ENCODE measurements around the gene ANAPC13.

ANAPC13 gene

GRCh38 chr3:134464064-134464688 lies 21.6 kb downstream of the ANAPC13 start:
- no peaks in the 10 kb centered on the region for H3K4me1 ChIP-seq (ENCODE audit: low read length)
- H3K27me3 ChIP-seq (replicated peaks; ENCODE audit: insufficient read depth, low read length): no peaks in the 10 kb centered on the region
- H3K79me2 ChIP-seq (ENCODE audit: low read length): no peaks in the 10 kb centered on the region
- H3K4me3 ChIP-seq (ENCODE audit: low read length): no peak overlapping the region
- no peak overlapping the region for H3K27ac ChIP-seq (ENCODE audit: low read length)
- no peaks in the 10 kb centered on the region for H3F3A ChIP-seq (ENCODE audit: insufficient read depth, low read length)
- no peak overlapping the region for H2AFZ ChIP-seq (ENCODE audit: low read length)
- DNase-seq: no peak
- H4K20me1 ChIP-seq (ENCODE audit: insufficient read depth, low read length): no peaks in the 10 kb centered on the region
- TF ChIP-seq EZH2 (optimal IDR thresholded peaks at IDR 0.05; ENCODE audit: low read depth, low read length) (no peak), EZH2phosphoT487 (IDR thresholded peaks at IDR 0.05; ENCODE audit: low read length) (no peak), CTCF (IDR thresholded peaks at IDR 0.05; ENCODE audit: low read length) (no peak)
- no peak overlapping the region for H3K4me2 ChIP-seq (ENCODE audit: low read depth, low read length)
- H3K9me2 ChIP-seq (replicated peaks; ENCODE audit: insufficient read depth, low read length): no peaks in the 10 kb centered on the region
- H3K9ac ChIP-seq (ENCODE audit: low read length): no peak overlapping the region
- H3K36me3 ChIP-seq (replicated peaks; ENCODE audit: insufficient read depth, low read length): no peaks in the 10 kb centered on the region
- H3K9me3 ChIP-seq (replicated peaks; ENCODE audit: insufficient read depth, low read length): no peaks in the 10 kb centered on the region

GRCh38 chr3:134463676-134464063 lies 22.1 kb downstream of the ANAPC13 start:
- no peaks in the 10 kb centered on the region for H3F3A ChIP-seq (ENCODE audit: insufficient read depth, low read length)
- H3K9me3 ChIP-seq (replicated peaks; ENCODE audit: insufficient read depth, low read length): no peaks in the 10 kb centered on the region
- no peaks in the 10 kb centered on the region for H3K36me3 ChIP-seq (replicated peaks; ENCODE audit: insufficient read depth, low read length)
- H3K4me1 ChIP-seq (ENCODE audit: low read length): no peaks in the 10 kb centered on the region
- no peak overlapping the region for H3K4me3 ChIP-seq (ENCODE audit: low read length)
- H3K79me2 ChIP-seq (ENCODE audit: low read length): no peaks in the 10 kb centered on the region
- H3K27ac ChIP-seq (ENCODE audit: low read length): no peak overlapping the region
- TF ChIP-seq EZH2 (optimal IDR thresholded peaks at IDR 0.05; ENCODE audit: low read depth, low read length) (no peak), CTCF (IDR thresholded peaks at IDR 0.05; ENCODE audit: low read length) (no peak), EZH2phosphoT487 (IDR thresholded peaks at IDR 0.05; ENCODE audit: low read length) (no peak)
- no peaks in the 10 kb centered on the region for H3K9me2 ChIP-seq (replicated peaks; ENCODE audit: insufficient read depth, low read length)
- H2AFZ ChIP-seq (ENCODE audit: low read length): no peak overlapping the region
- H3K27me3 ChIP-seq (replicated peaks; ENCODE audit: insufficient read depth, low read length): no peaks in the 10 kb centered on the region
- H3K9ac ChIP-seq (ENCODE audit: low read length): no peak overlapping the region
- no peak for DNase-seq
- H4K20me1 ChIP-seq (ENCODE audit: insufficient read depth, low read length): no peaks in the 10 kb centered on the region
- H3K4me2 ChIP-seq (ENCODE audit: low read depth, low read length): no peak overlapping the region

GRCh38 chr3:134462331-134462941 lies 23.3 kb downstream of the ANAPC13 start:
- Histone ChIP-seq H3K9me3 (replicated peaks; ENCODE audit: insufficient read depth, low read length) (no peaks in the 10 kb centered on the region), H3K27me3 (replicated peaks; ENCODE audit: insufficient read depth, low read length) (no peaks in the 10 kb centered on the region), H3K79me2 (ENCODE audit: low read length) (no peaks in the 10 kb centered on the region), H3K4me2 (ENCODE audit: low read depth, low read length) (no peak overlapping the region), H3K4me3 (ENCODE audit: low read length) (no peak overlapping the region), H3F3A (ENCODE audit: insufficient read depth, low read length) (no peaks in the 10 kb centered on the region), H3K9me2 (replicated peaks; ENCODE audit: insufficient read depth, low read length) (no peaks in the 10 kb centered on the region), H3K27ac (ENCODE audit: low read length) (no peak overlapping the region), H4K20me1 (ENCODE audit: insufficient read depth, low read length) (no peaks in the 10 kb centered on the region), H3K4me1 (ENCODE audit: low read length) (no peaks in the 10 kb centered on the region), H2AFZ (ENCODE audit: low read length) (no peak overlapping the region), H3K9ac (ENCODE audit: low read length) (no peak overlapping the region), H3K36me3 (replicated peaks; ENCODE audit: insufficient read depth, low read length) (no peaks in the 10 kb centered on the region)
- DNase-seq: no peak
- TF ChIP-seq EZH2phosphoT487 (IDR thresholded peaks at IDR 0.05; ENCODE audit: low read length): no peak
- no peak for TF ChIP-seq CTCF (IDR thresholded peaks at IDR 0.05; ENCODE audit: low read length)
- TF ChIP-seq EZH2 (optimal IDR thresholded peaks at IDR 0.05; ENCODE audit: low read depth, low read length): no peak
